HFF-Myc (cell line): Measurements from ENCODE around the gene TNFRSF12A.

ENCODE experiments used
- DNase-seq: peaks from one replicate; pipeline ENCODE4 v3.0.0-alpha.2; 2011; ENCODE audit warnings: low read depth; ENCODE audit errors: extremely low read depth
- H3K4me3 ChIP-seq: replicated peaks from 2 replicates; pipeline ENCODE4 v1.5.1; 2011; ENCODE audit warnings: low read depth, mild to moderate bottlenecking, control low read depth, low read length
- CTCF ChIP-seq: IDR thresholded peaks from 2 replicates; pipeline ENCODE4 v1.5.1; 2012; ENCODE audit warnings: mild to moderate bottlenecking, low read depth, low read length, control low read depth; ENCODE audit errors: missing control alignments

TNFRSF12A gene

GRCh38 chr16:3009568-3010390 lies 10.4 kb upstream of the TNFRSF12A start:
- no peak for DNase-seq
- no peak for TF ChIP-seq CTCF
- no peak overlapping the region for H3K4me3 ChIP-seq

DNA sequence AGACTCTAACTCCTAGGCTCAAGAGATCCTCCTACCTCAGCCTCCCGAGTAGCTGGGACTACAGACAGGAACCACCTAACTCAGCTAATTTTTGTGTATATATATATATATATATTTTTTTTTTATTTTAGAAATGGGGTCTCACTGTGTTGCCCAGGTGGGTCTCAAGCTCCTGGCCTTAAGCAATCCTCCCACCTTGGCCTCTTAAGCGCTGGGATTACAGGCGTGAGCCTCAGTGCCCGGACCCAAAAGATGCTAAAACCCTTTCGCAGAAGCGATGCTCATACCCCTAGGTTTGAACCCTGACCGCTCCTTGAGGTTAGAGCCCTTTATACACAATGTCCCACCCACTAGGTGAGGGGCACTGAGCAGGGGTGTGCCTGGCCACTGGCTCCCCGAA lies 9.7 kb upstream of the TNFRSF12A start:
- H3K4me3 ChIP-seq: no peak overlapping the region
- no peak for DNase-seq
- no peak for TF ChIP-seq CTCF

DNA sequence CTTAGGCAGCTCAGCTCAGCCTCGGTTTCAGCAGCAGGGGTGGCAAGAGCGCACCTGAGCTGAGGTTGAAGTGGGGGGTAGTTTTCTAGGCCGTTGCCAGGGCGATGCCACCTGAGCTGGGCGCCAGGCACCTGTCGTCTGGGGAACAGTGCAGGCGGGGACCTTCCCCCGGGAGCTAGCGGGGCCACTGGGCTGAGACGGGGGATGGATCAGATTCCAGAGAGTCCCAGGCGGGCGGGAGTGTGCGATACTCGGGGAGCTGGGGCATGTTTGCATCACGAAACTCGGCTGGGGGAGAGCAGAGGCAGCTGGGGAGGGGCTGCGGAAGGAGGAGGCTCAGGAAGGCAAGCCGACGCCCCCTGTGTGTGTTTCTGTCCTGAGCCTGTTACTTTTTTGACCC lies 7.9 kb upstream of the TNFRSF12A start:
- no peak for TF ChIP-seq CTCF
- no peak overlapping the region for H3K4me3 ChIP-seq
- no peak for DNase-seq

GRCh38 chr16:3012828-3013420 lies 7.2 kb upstream of the TNFRSF12A start, which contains the start of gene CLDN9:
Gene CLDN9, plus strand, starts transcription at chr16:3012923. Its CDS starts 440 bp downstream, at chr16:3013363.
- DNase-seq: no peak
- no peak for TF ChIP-seq CTCF
- no peak within 1 kb of the TSS for H3K4me3 ChIP-seq

GRCh38 chr16:3013491-3013951 lies 6.6 kb upstream of the TNFRSF12A start:
- no peak for DNase-seq
- no peak overlapping the region for H3K4me3 ChIP-seq
- TF ChIP-seq CTCF: no peak

- no peak for TF ChIP-seq CTCF
- DNase-seq: no peak
- H3K4me3 ChIP-seq: no peak overlapping the region
Observed at GRCh38 chr16:3013998-3014690, 6.0 kb upstream of the TNFRSF12A start.
